KBM-7 (cell line): ENCODE measurements around the gene EPB41L3.
"Not testable (repeated sequence)": the region's sequence is repeated elsewhere in the genome, so short reads cannot be mapped to it uniquely, and the experiment has no call there.

Experiments
- DNase-seq: peaks from one replicate; pipeline ENCODE4 v3.0.0-alpha.2; 2015
- in situ Hi-C: fragments of 300-500 bp; cut with MboI; formaldehyde crosslinking; loops from 2 replicates; pipeline ENCODE4 v1.14.3; 2020; ENCODE audit warnings: low sequenced_read_pairs, low pct_unique_long_range_greater_than_20kb, mixed read lengths

Gene EPB41L3

DNA sequence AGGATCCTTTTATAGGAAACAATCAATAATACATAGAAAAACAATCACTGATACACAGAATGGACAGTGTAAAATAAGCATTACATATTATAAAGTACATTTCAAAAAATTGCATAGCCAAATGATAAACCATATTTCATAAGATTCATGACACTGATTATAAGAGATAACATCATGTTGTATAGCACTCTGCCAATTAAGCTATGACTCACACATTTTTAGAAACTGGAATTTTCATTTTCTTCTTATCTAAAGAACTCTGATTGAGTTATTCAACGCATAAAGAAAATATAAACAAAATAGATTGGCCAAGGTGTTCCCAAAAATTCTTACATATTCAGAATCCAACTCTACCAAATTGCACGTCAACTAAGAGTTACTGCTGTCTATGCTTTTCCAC, 5.9 kb downstream of the EPB41L3 start:
- in situ Hi-C loops = no loop called here
- DNase-seq = no peak

DNA sequence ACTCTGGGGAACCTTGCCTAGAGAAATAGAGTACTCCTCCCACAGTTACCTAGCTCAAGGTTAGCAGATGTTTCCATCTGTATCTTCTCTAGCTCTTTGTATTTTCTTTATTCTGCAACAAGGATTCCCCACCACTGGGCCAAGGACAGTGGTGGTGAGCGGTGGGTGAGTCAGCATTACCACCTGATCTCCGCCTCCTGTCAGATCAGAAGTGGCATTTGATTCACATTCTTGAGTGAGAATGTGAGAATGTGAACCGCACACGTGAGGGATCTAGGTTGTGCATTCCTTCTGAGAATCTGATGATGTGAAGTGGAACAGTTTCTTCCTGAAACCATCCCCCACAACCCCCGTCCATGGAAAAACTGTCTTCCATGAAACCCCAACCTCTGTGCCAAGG, 9.0 kb downstream of the EPB41L3 start:
- no peak for DNase-seq
- in situ Hi-C loops = no loop called here

DNA sequence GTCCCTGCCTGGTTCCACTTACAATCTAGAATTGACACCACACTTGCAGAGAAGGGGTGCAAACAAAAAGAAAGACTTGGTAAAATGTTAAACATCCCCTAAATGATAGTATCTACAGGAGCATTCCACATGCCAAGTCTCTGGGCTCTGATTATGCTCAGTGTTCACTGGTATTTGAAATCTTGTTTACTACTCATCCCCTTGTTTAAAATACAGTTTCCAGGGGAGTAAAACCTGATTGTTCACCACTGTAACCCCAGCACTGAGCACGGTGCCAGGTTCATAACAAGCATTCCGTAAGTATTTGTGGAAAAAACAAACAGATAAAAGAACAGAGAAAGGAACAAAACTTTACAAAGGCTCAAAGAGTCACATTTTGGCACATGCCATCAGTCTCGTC, 11.7 kb downstream of the EPB41L3 start:
- DNase-seq = no peak

DNA sequence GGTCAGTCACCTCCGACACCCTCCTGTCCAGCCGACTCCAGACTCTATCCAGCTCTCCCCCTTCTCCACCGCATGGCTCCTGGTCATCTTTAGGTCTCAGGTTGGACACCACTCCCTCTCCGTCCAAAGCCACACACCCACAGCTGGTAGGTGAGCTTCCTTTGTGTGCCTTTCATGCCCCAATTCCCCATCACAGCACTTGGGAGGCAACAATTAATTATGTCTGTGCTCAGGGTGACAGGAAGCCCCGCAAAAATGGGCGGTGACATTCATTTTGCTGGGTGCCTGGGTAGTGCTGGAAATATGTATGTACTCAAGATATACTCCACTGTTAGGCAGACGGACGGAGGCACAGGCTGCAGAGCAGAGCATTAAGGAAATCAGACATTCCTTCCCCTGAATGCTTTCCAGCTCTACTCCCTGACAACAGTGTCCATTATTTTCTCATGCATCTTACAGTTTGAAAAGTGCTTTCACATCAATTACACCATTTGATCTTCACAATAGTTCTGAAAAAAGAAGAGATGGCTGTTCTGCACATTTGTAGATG, 13.1 kb downstream of the EPB41L3 start:
- in situ Hi-C loops = no loop called here

More for the DNA sequence above, 11.7 kb downstream of the EPB41L3 start:
- in situ Hi-C loops = no loop called here

DNA sequence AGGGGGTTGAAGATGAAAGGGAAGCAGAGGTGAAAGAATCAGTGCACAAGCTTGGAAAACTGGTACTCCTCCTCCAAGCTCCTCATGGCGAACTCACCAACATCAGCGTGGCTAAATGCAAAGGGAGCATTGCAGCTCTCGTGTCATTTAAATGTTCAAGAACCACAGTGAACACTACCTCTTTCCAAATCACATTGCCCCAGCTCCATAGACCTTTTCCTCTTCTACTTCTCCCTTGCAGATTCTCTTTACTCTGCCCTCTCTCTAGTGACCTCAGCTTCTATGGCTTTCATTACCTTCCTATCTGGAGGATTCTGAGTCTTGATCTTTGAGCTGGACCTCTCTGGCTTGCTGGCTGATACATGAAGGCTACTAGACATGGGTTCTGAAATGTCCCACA, 14.3 kb downstream of the EPB41L3 start:
- DNase-seq = no peak
- in situ Hi-C loops = no loop called here

More for the DNA sequence above, 13.1 kb downstream of the EPB41L3 start:
- no peak for DNase-seq

DNA sequence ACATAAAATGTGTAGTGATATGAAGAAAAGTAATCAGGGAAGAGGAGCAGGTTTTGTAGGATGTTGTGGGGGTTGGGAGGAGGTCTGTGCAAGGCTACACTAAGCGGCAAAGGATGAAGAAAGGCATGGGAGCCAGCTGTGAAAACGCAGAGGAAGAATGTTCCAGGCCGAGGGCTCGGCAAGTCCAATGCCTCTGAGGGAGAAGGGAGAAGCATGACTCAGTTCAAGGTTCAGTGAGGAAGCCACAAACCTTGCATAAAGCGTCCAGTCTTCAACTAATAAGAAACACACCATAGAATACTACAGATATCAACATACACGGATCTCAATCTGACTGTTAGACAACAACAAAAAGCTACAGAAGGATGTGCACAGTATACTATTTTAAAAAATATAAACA, 16.2 kb downstream of the EPB41L3 start:
- in situ Hi-C loops = no loop called here
- DNase-seq = peak; percentile 49

DNA sequence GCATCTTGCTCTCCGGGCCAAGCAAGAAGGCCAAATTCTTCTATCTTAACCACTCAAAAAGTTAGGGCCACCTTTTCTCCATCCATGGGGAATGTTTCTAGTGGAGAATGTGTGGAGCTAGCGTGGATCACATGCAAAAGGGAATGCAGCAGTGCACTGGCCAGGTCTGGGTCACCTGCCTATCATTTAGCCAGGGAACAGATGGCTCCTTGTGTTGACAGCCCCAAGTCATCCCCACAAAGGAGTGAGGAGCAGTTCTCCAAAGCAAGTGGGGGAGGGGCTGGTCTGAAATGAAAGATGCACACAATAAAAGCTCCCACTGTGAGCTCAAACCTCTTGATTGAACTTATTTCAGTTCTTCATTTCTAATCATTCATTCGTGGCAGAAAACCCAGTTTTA, 19.1 kb downstream of the EPB41L3 start:
- in situ Hi-C loops = no loop called here
- DNase-seq = no peak

DNA sequence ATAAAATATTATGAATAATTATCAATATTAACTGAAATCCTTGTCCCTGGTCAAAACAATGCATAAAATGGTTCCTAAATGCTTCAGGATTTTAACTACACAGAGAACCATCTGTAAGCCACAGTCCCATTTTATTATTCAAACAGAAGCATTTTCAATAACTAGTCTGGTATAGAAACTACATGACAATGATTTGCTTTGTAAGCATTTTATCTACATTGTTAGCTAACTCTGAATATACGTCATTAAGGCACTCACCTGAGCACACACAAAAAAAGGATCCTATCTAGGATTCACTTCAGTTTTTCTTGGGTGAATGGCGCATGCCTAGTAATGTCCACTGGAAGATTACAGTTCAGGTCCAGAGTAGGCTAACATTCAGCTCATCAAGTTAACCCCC, 22.8 kb downstream of the EPB41L3 start:
- in situ Hi-C loops = no loop called here
- no peak for DNase-seq

DNA sequence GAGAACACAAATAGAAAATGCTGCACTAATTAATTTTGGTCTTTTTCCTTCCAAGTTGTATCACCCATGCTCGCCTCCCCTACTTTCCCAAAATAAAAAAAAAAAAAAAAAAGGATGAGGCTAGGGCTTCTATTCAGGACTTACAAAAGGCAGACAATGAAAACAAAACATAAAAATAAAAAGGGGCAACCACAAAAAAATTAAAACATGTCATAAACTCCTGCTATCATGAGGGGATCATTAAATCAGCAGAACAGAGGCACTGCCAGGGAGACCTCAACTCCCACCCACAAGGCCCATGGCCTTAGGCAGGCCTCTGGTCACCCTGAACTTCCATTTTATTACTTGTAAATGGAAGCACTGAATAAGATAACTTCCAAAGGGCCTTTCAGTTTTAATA, 23.3 kb downstream of the EPB41L3 start:
- in situ Hi-C loops = no loop called here
- DNase-seq = no peak

DNA sequence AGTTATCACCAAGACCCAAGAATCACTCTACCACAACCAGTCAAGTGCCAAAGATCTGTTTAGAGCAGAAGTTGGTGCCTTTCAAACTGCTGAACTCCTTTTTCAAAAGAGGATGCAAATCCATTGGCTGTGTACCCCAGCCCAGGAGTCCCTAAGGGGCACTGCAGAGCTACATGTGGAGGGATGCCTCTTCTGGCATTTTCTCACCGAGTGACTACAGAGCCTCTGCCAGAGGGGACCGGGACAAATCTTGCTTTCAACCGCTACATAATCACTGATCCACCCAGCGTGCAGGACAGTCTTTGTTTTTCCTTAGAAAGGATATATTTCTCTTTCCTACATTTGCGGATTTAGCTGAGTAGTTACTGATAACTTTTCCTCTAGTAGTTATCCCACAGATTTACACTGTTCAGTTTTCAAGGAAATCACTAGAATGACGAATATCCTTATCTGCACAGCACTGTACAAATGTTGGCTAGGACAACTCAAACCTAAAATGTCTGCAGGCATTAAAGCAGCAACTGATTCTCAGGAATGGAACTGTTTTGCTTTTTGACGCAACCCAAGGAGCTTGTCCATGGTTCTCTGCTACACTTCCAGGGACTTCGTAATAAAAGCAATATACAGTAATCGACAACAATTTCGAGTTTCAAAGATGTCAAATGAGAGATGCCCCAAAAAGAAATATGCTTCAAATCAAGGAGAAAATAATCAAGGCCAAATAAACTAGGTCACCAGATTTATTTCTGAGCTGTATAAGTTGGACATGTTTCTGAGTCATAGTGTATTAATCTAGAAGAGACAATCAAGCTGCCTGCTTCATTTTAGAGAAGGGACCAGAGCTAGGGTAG, 24.1 kb downstream of the EPB41L3 start:
- DNase-seq = no peak
- in situ Hi-C loops = no loop called here

DNA sequence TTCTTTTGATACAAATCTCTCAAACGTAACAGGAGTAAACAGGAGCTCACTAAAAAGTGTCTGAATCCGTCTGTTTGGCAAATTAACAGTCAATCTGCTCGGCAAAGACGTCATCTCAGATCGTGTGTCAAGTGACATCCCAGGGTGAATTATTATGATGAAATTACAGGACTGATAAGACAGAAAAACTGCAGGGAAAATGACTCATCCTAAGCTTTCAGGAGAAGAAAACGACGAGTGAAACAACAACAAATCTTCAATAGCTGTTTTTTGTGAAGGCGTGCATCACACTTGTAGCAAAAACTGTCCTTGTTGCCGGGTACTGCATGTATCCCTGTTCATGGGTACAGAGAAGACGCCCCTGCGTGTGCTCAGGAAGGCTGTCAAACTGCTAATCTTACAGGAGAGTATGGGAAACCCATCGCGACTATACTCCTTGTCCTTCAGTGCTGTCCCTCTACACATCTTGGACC, 24.9 kb downstream of the EPB41L3 start:
- in situ Hi-C loops = no loop called here
- DNase-seq = no peak

DNA sequence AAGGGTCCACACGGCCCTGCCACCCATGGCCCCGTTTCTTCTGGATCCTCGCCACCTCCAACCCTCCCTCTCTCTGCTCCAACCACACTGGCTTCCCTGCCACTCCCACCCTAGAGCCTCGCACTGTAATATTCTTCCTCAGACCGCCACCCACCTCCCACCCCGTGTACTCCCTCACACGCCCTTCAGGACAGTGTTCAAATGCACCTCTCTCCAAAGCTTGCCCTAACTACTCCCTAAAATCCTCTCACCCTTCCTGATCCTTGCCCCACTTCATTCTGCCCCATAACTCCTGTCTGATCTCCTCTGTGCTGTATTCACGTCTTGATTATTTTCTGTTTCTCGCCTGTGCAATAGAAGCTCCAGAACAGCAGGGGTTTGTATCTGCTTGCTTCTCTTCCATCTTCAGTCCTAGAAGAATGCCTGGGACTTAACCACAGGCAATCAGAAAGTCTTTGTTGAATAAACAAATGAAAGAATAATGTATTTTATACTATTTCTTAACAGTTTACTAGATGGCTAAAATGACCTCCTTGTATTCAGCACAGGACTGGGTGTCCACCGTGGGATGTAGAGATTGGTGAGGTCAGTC, 25.5 kb downstream of the EPB41L3 start:
- in situ Hi-C loops = no loop called here
- DNase-seq = no peak

DNA sequence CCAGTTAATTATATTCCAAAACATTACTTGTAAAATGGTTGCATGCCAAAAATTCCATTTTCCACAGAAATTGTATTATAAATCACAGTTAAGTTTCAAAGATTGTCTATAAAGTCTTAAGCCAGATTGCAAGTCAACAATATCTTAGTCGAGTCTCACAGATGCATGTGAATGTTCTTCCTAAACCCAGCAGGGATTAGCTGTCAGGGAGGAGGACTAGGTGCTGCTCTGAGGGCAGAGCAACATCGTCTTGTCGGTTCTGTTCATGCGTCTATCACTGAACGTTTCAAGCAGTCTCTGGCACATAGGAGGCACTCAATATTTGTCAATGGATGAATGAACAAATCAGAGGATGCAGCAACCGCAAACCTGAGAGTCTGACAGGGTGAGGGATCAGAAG, 27.0 kb downstream of the EPB41L3 start:
- DNase-seq = no peak
- in situ Hi-C loops = no loop called here

DNA sequence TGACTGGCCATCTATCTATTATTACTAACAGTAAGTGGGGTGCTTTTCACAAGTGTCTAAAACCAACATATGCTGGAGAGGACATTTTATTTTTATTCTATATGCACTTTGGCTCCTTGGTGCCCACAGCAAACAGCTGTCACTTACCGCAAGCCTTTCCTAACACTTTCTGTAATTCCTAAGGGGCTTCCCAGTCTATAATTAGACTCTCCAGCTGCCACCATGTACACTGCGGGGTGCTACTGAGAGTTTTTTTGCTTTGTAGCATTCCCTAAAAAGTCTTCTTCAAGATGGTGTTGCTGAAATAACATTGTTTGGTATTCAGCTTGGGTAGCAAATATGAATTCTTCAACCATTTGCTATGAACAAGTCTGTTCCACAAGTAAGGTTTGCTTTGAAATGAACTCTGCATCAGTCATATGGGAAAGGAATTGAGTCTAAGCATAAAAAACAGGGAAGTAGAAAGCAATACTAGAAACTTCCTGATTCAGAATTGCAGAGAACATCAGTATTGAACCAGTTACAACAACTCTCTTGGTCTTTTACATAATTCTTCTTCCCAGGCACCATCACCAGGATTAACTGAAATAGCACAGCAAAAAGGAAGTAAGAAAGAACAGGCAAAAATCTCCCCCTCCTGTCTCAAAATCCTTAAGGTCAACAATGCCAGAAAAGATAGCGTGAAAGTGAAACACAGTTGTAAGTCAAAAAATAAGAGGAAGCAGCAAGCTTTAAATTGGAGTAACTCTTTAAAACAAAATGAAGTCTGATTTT, 28.6 kb downstream of the EPB41L3 start:
- peak; percentile 83 for DNase-seq
- in situ Hi-C loops = no loop called here

DNA sequence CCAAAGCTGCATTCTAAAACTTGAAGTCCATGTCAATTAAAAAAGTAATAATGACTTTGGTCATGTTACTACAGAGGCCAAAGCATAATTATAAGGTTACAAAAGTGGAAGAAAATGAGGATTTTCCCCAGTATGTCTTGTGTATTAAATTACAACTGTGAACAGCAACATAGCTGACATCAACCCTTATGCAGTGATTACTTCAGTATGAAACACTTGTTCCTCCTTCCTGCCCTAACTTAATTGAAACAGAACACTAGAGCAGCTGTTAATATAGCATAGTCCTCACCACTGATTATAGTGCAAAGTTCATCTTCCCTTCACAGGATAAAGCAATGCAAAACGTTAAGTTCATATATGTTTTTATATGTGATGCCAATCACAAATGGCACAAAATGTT, 29.9 kb downstream of the EPB41L3 start:
- no peak for DNase-seq
- in situ Hi-C loops = no loop called here

DNA sequence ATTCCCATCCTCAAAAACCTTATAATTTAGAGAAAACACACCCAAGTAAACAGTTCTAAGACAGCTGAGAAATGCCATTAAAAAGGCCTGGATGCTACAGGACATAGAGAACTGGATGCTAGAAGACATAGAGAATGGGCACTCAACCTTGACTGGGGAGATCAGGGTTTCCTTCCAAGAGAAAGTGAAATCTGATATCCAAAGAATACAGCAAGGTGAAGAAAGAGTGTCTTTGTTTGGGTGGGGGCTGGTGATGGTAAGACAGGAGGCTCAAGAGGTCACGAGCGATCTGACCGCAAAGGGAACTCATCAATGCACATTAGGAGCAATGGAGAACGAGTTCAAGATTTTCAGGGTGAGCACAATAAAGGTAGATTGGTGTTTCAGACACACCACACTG, 31.6 kb downstream of the EPB41L3 start:
- DNase-seq = no peak
- in situ Hi-C loops = no loop called here

DNA sequence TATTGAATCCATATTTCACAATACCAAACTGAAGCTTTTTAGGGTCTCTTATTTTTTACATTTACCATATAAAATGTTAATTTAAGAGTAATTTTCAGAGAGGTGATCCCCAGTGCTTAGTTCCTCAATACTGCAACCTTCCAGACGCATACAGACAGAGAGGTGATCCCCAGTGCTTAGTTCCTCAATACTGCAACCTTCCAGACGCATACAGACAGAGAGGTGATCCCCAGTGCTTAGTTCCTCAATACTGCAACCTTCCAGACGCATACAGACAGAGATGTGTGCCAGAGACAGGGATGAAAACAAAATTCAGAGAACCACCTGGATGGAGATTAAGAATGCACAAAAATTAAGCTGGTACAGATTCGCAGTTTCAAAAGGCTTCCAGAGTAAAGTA, 32.3 kb downstream of the EPB41L3 start:
- DNase-seq, in situ Hi-C loops: not testable (repeated sequence)

DNA sequence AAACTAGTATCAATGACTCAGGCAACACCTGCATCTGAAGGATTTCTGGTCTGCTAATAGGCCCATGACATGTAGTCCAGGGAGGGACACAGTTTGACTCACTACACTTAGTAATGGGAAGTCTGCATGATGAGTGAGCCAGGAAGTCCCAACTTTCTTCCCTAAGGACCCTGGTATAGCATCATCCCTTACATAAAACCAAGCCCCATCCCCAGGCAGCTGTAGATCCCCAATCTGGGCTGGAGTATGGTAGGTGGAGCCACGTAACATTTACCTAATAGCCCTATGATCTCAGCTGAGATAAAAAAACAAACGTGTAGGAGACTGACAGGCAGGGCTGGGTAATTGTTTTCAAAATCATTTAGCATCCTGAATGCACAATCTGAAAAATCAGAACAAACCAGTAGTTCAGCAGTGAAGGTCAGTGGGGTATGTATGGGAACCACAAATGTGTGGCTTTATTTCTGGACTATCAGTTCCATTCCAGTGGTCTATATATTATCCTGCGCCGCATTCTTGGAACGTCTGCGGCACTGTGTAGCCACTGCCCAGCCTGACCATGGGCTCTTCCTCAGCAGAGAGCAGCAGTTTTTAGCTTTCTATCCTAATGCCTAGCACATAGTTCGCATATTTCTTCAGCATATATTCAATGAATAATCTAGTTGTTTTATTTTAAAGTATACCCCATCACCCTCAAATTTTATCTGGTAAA, 33.5 kb downstream of the EPB41L3 start:
- in situ Hi-C loops = no loop called here
- DNase-seq = no peak

DNA sequence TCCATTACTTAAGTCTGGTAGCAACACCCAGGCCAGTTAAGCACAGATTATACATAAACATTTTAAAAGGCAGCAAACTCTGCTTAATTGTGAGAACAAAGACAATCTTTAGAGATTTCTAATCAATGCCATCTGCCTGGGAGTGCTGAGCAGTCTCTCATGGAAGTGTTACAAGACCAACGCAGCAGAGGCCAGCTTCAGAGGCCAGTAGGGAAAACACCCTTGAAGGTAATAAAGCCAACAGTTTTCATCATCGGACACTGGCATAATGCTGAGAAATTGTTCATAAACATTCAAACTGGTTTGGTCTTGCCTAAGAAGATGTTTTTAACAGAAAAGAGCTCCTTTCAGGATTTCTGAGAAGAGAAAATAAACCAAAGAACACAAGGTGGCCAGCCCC, 35.0 kb downstream of the EPB41L3 start:
- no peak for DNase-seq
- in situ Hi-C loops = no loop called here
